Thymus (tissue), 11 donors: ENCODE data around the gene PLAC1. TPM values are rescaled to one million over a fixed set of nuclear protein-coding genes. Genes with fewer than 3 reads are reported as not detected.

Experiments used
- DNase-seq, 9 donors: peaks; one replicate each; pipeline ENCODE4 v3.0.0-alpha.2; 2013; ENCODE audit warnings: low spot score in 9 of 9, low read depth in 6 of 9, missing footprints in 1 of 9
- H3K27ac ChIP-seq, 2 donors: one replicate each; pipeline ENCODE4 v1.5.1; 2013; ENCODE audit warnings: control low read depth in 1 of 2, low read depth in 1 of 2, low read length in 1 of 2, mild to moderate bottlenecking in 1 of 2, moderate library complexity in 1 of 2
- H3K27me3 ChIP-seq, 2 donors: one replicate each; pipeline ENCODE4 v1.5.1; 2013; ENCODE audit warnings: low read length in 1 of 2; ENCODE audit not compliant: control insufficient read depth in 2 of 2, insufficient read depth in 1 of 2
- H3K36me3 ChIP-seq, 2 donors: one replicate each; pipeline ENCODE4 v1.5.1; 2013; ENCODE audit warnings: low read length in 1 of 2, mild to moderate bottlenecking in 1 of 2, moderate library complexity in 1 of 2; ENCODE audit not compliant: control insufficient read depth in 2 of 2, insufficient read depth in 2 of 2
- H3K4me1 ChIP-seq, 2 donors: one replicate each; pipeline ENCODE4 v1.5.1; 2013; ENCODE audit warnings: low read length in 2 of 2; ENCODE audit not compliant: control insufficient read depth in 2 of 2, insufficient read depth in 2 of 2
- H3K4me3 ChIP-seq, 2 donors: one replicate each; pipeline ENCODE4 v1.5.1; 2013; ENCODE audit warnings: low read length in 2 of 2, control low read depth in 1 of 2, mild to moderate bottlenecking in 1 of 2
- H3K9me3 ChIP-seq, 2 donors: one replicate each; pipeline ENCODE4 v1.5.1; 2013; ENCODE audit warnings: low read length in 1 of 2, mild to moderate bottlenecking in 1 of 2; ENCODE audit not compliant: control insufficient read depth in 2 of 2, insufficient read depth in 1 of 2
- WGBS: extraction: QIAGEN DNeasy Blood & Tissue Kit; methylation state at CpG from one replicate; pipeline ENCODE4 v1.1.7; 2013; 5-methylcytosine and 5-hydroxymethylcytosine counted together
- polyA plus RNA-seq: library from polyadenylated mRNA; stranded (reverse); fragments of 200-250 nt; gene quantifications from one replicate; pipeline ENCODE4 v1.2.3, GENCODE V29; 2013
- total RNA-seq: library from RNA; stranded (reverse); fragments of 120-200 nt; gene quantifications from one replicate; pipeline ENCODE4 v1.2.4, GENCODE V29; 2013
- donor health status: healthy.

Gene PLAC1
- total and polyA plus RNA-seq, 2 donors, result 0.24 to 0.91 TPM

GRCh38 chrX:134568285-134569016 is 89.8 kb downstream of the PLAC1 start:
- Histone ChIP-seq H3K36me3 (no peaks in the 10 kb centered on the region), H3K4me3 (no peak overlapping the region), H3K9me3 (no peaks in the 10 kb centered on the region), H3K27me3 (no peaks in the 10 kb centered on the region), H3K27ac (no peak overlapping the region), H3K4me1 (peaks cover 0 to 2% of the 10 kb centered on the region in 2 donors)
- no peak for DNase-seq
- whole genome bisulfite sequencing, result 89% methylated on average over 8 of the region's 8 CpGs

- Histone ChIP-seq H3K4me3 (no peak overlapping the region), H3K27ac (no peak overlapping the region)
- WGBS, result 83% methylated on average over 5 of the region's 5 CpGs
Measured at GRCh38 chrX:134566506-134566905, 91.8 kb downstream of the PLAC1 start.

DNA sequence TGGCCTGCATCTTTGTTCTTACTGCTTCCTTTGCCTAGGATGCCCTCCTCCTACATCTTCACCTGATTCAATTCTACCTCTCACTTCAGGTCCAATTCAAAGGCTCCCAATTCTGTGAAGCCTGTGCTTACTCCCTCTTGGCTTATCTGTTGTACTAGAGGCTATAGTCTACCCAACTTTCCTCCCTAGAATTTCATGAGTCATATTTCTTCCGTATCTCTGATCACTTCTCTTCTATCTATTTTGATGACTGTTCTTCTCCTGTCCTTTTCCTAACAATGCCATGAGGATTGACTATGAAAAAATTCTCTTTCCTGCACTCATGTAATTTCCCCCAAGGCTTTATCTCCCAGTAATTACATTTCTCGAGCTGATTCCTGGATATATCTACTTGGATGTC is 96.3 kb downstream of the PLAC1 start:
- peaks cover 0 to 9% of the 10 kb centered on the region in 2 donors for H3K4me1 ChIP-seq
- no peak overlapping the region for H3K27ac ChIP-seq
- H3K4me3 ChIP-seq, result no peak overlapping the region
- no peaks in the 10 kb centered on the region for H3K9me3 ChIP-seq
- 97% methylated on average over 2 of the region's 2 CpGs for WGBS
- H3K36me3 ChIP-seq, result no peaks in the 10 kb centered on the region
- no peaks in the 10 kb centered on the region for H3K27me3 ChIP-seq
- no peak for DNase-seq

More at GRCh38 chrX:134566506-134566905, 91.8 kb downstream of the PLAC1 start:
- no peak for DNase-seq
- H3K4me1 ChIP-seq, result peaks cover 0 to 5% of the 10 kb centered on the region in 2 donors
- H3K27me3 ChIP-seq, result no peaks in the 10 kb centered on the region
- H3K36me3 ChIP-seq, result no peaks in the 10 kb centered on the region
- H3K9me3 ChIP-seq, result no peaks in the 10 kb centered on the region

GRCh38 chrX:134558133-134558532 is 100.1 kb downstream of the PLAC1 start:
- no peaks in the 10 kb centered on the region for H3K36me3 ChIP-seq
- H3K27ac ChIP-seq, result no peak overlapping the region
- WGBS, result 95% methylated on average over 4 of the region's 4 CpGs
- H3K4me3 ChIP-seq, result no peak overlapping the region
- H3K9me3 ChIP-seq, result no peaks in the 10 kb centered on the region
- DNase-seq, result no peak
- H3K4me1 ChIP-seq, result peaks cover 0 to 7% of the 10 kb centered on the region in 2 donors
- peaks cover 0 to 2% of the 10 kb centered on the region in 2 donors for H3K27me3 ChIP-seq

DNA sequence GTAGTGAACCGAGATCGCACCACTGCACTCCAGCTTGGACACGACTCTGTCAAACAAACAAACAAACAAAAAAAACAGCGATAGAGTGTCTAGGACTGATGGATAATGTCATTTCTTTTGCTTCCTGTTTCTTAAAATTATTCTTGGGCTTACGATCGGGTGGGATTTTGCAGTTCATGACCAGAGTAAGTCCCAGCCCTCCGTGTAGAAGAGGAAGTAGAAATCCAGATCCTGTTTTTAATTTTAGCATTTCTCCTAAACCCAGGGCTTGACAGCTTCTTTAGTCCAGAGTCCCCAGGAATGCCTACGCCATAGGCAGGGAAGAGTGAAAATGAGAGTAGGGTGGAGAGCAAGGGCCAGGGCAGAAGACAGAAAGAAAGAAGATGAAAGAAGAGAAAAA is 104.0 kb downstream of the PLAC1 start:
- H3K9me3 ChIP-seq, result no peaks in the 10 kb centered on the region
- H3K36me3 ChIP-seq, result no peaks in the 10 kb centered on the region
- no peak overlapping the region for H3K27ac ChIP-seq
- 45% methylated on average over 8 of the region's 8 CpGs for WGBS
- DNase-seq, result no peak
- peaks cover 4 to 10% of the 10 kb centered on the region in 2 donors for H3K27me3 ChIP-seq
- H3K4me1 ChIP-seq, result peaks cover 0 to 6% of the 10 kb centered on the region in 2 donors
- H3K4me3 ChIP-seq, result no peak overlapping the region

- H3K27me3 ChIP-seq, result peaks cover 5 to 10% of the 10 kb centered on the region in 2 donors
- H3K4me1 ChIP-seq, result peaks cover 0 to 6% of the 10 kb centered on the region in 2 donors
- 99% methylated on average over 5 of the region's 5 CpGs for WGBS
- no peak for DNase-seq
- no peaks in the 10 kb centered on the region for H3K9me3 ChIP-seq
- no peaks in the 10 kb centered on the region for H3K36me3 ChIP-seq
- no peak overlapping the region for H3K27ac ChIP-seq
- no peak overlapping the region for H3K4me3 ChIP-seq
Measured at GRCh38 chrX:134552351-134552750, 105.9 kb downstream of the PLAC1 start.

GRCh38 chrX:134551376-134552048 is 106.8 kb downstream of the PLAC1 start:
- WGBS, result 53% methylated on average over 22 of the region's 22 CpGs
- Histone ChIP-seq H3K4me1 (peaks cover 0 to 6% of the 10 kb centered on the region in 2 donors), H3K27ac (peak overlapping the region; percentile 86 to 96), H3K4me3 (peak overlapping the region; percentile 66), H3K36me3 (no peaks in the 10 kb centered on the region), H3K9me3 (peaks cover 0 to under 1% of the 10 kb centered on the region in 2 donors), H3K27me3 (peaks cover 10 to 13% of the 10 kb centered on the region in 2 donors)
- no peak for DNase-seq

- peak overlapping the region; percentile 62 to 66 for H3K4me3 ChIP-seq
- H3K27ac ChIP-seq, result peak overlapping the region; percentile 89 to 93
- H3K36me3 ChIP-seq, result peaks cover 0 to 5% of the 10 kb centered on the region in 2 donors
- peaks cover 24 to 33% of the 10 kb centered on the region in 2 donors for H3K27me3 ChIP-seq
- H3K9me3 ChIP-seq, result peaks cover 0 to 10% of the 10 kb centered on the region in 2 donors
- peaks cover 0 to 10% of the 10 kb centered on the region in 2 donors for H3K4me1 ChIP-seq
- WGBS, result 1% methylated on average over 33 of the region's 33 CpGs
- DNase-seq, result peak in 4 of 9 donors; percentile 27 to 65 (median 42)
Measured at GRCh38 chrX:134548257-134549201, 109.7 kb downstream of the PLAC1 start.
